Heart right ventricle (tissue), 16 donors: ENCODE data around the gene NEDD8. TPM values are rescaled to one million over a fixed set of nuclear protein-coding genes. Genes with fewer than 3 reads are reported as not detected.

Source experiments
- ATAC-seq, 8 donors: fragments of 200-7000 bp; cut with Tn5 transposase; one replicate each; pipeline ENCODE4 v1.9.1; 2020; ENCODE audit warnings: mild to moderate bottlenecking in 8 of 8, moderate library complexity in 8 of 8, moderate number of reproducible peaks in 1 of 8
- DNase-seq, 2 donors: peaks; one replicate each; pipeline ENCODE4 v3.0.0-alpha.2; 2020
- H3K27ac ChIP-seq, 10 donors: fragments of 200-600 bp; sonication (generic) in 2 of 10; one replicate each; pipeline versions ENCODE4 v1.5.0 to v1.8.0; 2020 to 2022; ENCODE audit warnings: mild to moderate bottlenecking in 3 of 10
- H3K27me3 ChIP-seq, 7 donors: fragments of 200-600 bp; one replicate each; pipeline ENCODE4 v1.8.0; 2021 to 2022; ENCODE audit warnings: mild to moderate bottlenecking in 2 of 7
- H3K36me3 ChIP-seq, 9 donors: fragments of 200-600 bp; sonication (generic) in 1 of 9; one replicate each; pipeline versions ENCODE4 v1.5.0 to v1.8.0; 2020 to 2022; ENCODE audit warnings: mild to moderate bottlenecking in 2 of 9
- H3K4me1 ChIP-seq, 9 donors: fragments of 200-600 bp; sonication (generic) in 1 of 9; one replicate each; pipeline versions ENCODE4 v1.5.0 to v1.8.0; 2020 to 2022; ENCODE audit warnings: mild to moderate bottlenecking in 4 of 9
- H3K4me3 ChIP-seq, 10 donors: fragments of 200-600 bp; sonication (generic) in 2 of 10; one replicate each; pipeline versions ENCODE4 v1.5.0 to v1.8.0; 2020 to 2022; ENCODE audit warnings: mild to moderate bottlenecking in 7 of 10, moderate library complexity in 2 of 10
- H3K9me3 ChIP-seq, 11 donors: fragments of 200-600 bp in 10 of 11; sonication (generic) in 2 of 11; one replicate each; pipeline versions ENCODE4 v1.5.0 to v1.8.0; 2013 to 2022; ENCODE audit warnings: mild to moderate bottlenecking in 2 of 11, control low read depth in 1 of 11, moderate library complexity in 1 of 11
- WGBS, 2 donors: extraction: QIAGEN DNeasy Blood & Tissue Kit; methylation state at CpG; one replicate each; pipeline ENCODE4 v1.1.7; 2013; ENCODE audit warnings: inconsistent platforms in 1 of 2; 5-methylcytosine and 5-hydroxymethylcytosine counted together
- intact Hi-C, 10 donors: fragments of 100-400 bp; cut with DNase I; formaldehyde crosslinking; loops; one replicate each; pipeline versions ENCODE4 v1.11.1 to v1.14.2; 2022
- polyA plus RNA-seq, 2 donors: library from polyadenylated mRNA; stranded (reverse); fragments of 200-250 nt; gene quantifications; one replicate each; pipeline ENCODE4 v1.2.3, GENCODE V29; 2013
- total RNA-seq, 10 donors: library from RNA; stranded (reverse); fragmentation: NEBNext Ultra II Directional in 3 of 10; extraction: Animal tissue kit (Norgen Biotek cat#: 25700) in 3 of 10; gene quantifications; one replicate each; pipeline versions ENCODE4 v1.2.1 to v1.2.4, GENCODE V29; 2021 to 2023
- TF ChIP-seq, protein P1 (sequence below), 9 donors: fragments of 200-600 bp; sonication (generic) in 2 of 9; IDR thresholded peaks; one replicate each; pipeline versions ENCODE4 v1.5.0 to v1.8.0; 2021 to 2022; ENCODE audit warnings: antibody characterized with exemption in 9 of 9, mild to moderate bottlenecking in 5 of 9, moderate library complexity in 1 of 9
- donor health status: Arrhythmogenic right ventricular cardiomyopathy.
- donor health status: ischemic (EF 13 %, LVEDD 7.1; RV severe dilation, severe dysfunction).
- donor health status: healthy with polysubstance abuse.
- donor health status: DM: no; HTN: yes; CAD: no.
- donor health status: DM: no; HTN: no; CAD: no.
- donor health status: ischemic (EF 25% LVEDD 6.9; RV normal size, moderate dysfunction).
- donor health status: ischemic (EF 25% LVEDD 5.7; RV mildly dilated, moderate dysfunction).
- donor health status: healthy.
- donor health status: DM: yes; HTN: yes; CAD: no.
- donor health status: Ischemic cardiomyopathy.
- donor health status: ischemic (EF 35%, LVEDD 5.7; RV mildly dilated, moderate dysfunction).
- donor health status: nonischemic (EF 11% LVEDD 7.7; RV severe dilation, severe dysfunction).
- donor health status: DM: yes; HTN: yes; CAD: no.
- donor health status: PGD.
- donor health status: ischemic (EF 29% LVEDD 5.4; RV normal size, mild dysfunction).
- donor health status: nonischemic (EF 23%, LVEDD 6.1; RV moderate dilation, normal function).

NEDD8 gene
- total and polyA plus RNA-seq, 12 donors, result 154 to 325 (median 199) TPM

DNA sequence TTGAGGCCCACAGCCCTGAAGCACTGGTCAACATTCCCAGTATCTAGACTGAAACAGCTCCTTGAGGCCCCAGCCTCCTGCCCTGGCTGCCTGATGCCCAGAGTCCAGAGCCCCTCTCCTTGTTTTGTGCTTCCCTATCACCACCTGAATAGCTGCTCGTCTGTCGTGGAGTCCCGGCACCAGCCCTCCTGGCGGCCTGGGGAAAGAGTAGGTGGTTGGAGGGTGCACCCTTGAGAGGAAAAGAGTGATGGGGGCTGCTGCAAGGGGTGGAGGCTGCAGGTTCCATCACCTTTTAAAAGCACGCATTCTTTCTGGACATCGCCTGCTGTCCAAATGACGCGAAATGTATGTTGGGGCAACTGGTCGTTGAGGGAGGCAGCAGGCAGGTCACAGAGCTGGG, 36.1 kb upstream of the NEDD8 start:
- Histone ChIP-seq H3K4me1 (peaks cover 0 to 25% (median 10%) of the 10 kb centered on the region in 9 donors), H3K36me3 (peaks cover 0 to 49% (median 0%) of the 10 kb centered on the region in 9 donors), H3K9me3 (no peaks in the 10 kb centered on the region), H3K4me3 (no peak overlapping the region), H3K27me3 (no peaks in the 10 kb centered on the region), H3K27ac (no peak overlapping the region)
- DNase-seq (no peak), ATAC-seq (no peak)
- intact Hi-C loops, result no loop called here
- 89 to 92% methylated on average over 9 of the region's 9 CpGs for WGBS, 2 donors
- TF ChIP-seq, protein P1, sequence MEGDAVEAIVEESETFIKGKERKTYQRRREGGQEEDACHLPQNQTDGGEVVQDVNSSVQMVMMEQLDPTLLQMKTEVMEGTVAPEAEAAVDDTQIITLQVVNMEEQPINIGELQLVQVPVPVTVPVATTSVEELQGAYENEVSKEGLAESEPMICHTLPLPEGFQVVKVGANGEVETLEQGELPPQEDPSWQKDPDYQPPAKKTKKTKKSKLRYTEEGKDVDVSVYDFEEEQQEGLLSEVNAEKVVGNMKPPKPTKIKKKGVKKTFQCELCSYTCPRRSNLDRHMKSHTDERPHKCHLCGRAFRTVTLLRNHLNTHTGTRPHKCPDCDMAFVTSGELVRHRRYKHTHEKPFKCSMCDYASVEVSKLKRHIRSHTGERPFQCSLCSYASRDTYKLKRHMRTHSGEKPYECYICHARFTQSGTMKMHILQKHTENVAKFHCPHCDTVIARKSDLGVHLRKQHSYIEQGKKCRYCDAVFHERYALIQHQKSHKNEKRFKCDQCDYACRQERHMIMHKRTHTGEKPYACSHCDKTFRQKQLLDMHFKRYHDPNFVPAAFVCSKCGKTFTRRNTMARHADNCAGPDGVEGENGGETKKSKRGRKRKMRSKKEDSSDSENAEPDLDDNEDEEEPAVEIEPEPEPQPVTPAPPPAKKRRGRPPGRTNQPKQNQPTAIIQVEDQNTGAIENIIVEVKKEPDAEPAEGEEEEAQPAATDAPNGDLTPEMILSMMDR (IDR thresholded peaks at IDR 0.05), result no peak

DNA sequence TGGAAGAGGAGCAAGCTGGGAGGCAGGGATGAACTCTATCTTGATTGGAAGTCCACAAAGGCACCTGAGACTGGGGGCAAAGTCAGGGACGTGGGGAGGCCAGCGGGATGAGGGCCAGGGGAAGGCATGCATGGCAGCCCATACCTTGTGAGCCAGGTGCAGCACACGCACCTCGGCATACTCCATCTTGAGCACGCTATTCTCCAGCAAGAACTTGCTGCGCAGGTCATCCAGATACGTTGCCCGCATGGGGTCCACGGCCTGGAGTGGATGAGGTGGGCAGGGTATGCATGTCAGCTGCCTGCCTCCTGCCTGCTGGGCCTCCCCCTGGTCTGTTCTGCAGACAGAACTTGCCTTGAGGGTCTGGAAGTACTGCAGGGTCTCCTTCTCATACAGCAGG, 35.3 kb upstream of the NEDD8 start:
- WGBS, 2 donors, result 93 to 96% methylated on average over 9 of the region's 9 CpGs
- H3K36me3 ChIP-seq, result peaks cover 0 to 49% (median 0%) of the 10 kb centered on the region in 9 donors

DNA sequence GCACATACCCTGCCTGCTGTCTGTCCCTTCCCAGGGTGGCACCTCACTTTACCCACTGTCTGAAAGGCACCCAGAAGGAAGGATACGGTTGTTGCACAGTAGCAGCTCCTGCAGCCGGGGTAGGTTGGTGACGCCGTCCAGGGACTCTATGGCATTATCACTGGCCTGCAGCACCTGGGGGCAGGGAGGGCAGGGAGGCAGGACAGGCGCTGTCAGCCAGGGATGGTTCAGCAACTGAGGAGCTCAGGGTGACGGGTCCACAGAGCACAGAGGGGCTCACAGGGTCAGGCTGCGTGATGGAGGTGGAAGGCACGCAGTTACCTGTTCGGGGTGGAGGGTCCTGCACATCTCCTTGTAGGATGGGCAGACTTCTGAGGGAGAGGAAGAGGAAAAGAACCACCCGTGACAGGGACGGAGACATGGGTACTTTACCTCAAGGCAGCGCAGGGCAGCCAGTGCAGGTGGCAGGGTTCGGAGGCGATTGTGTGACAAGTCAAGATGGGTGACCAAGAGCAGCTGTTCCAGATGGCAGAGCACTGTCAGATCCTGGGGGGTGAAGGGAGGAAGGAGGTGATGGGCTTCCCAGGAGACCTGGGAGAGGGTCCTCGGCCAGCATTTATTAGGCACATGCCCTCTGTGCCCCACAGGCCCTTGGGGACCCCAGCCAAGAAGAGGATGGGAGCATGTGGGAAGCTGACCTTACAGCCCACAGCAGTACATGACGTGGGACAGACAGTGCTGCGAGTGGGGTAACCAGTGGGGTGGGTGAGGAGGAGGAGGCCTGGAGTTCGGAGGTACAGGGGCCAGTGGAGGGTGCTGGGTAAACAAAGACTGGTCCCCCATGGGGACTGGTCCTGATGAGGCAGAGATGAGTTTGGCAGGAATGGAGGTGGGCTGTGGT, 34.4 kb upstream of the NEDD8 start:
- H3K4me3 ChIP-seq, result no peak overlapping the region
- no peaks in the 10 kb centered on the region for H3K27me3 ChIP-seq
- whole genome bisulfite sequencing, 2 donors, result 90 to 93% methylated on average over 18 of the region's 18 CpGs
- H3K4me1 ChIP-seq, result peaks cover 0 to 8% (median 5%) of the 10 kb centered on the region in 9 donors
- DNase-seq (no peak), ATAC-seq (no peak)
- no peak overlapping the region for H3K27ac ChIP-seq
- TF ChIP-seq, protein P1 (IDR thresholded peaks at IDR 0.05), result no peak
- no peaks in the 10 kb centered on the region for H3K9me3 ChIP-seq
- peaks cover 0 to 49% (median 0%) of the 10 kb centered on the region in 9 donors for H3K36me3 ChIP-seq
- intact Hi-C loops, result no loop called here

More for the DNA sequence above, 35.3 kb upstream of the NEDD8 start:
- DNase-seq (no peak), ATAC-seq (no peak)
- Histone ChIP-seq H3K27ac (no peak overlapping the region), H3K4me1 (peaks cover 0 to 18% (median 10%) of the 10 kb centered on the region in 9 donors), H3K9me3 (no peaks in the 10 kb centered on the region), H3K4me3 (no peak overlapping the region), H3K27me3 (no peaks in the 10 kb centered on the region)
- intact Hi-C loops, result no loop called here
- TF ChIP-seq, protein P1 (IDR thresholded peaks at IDR 0.05), result no peak

DNA sequence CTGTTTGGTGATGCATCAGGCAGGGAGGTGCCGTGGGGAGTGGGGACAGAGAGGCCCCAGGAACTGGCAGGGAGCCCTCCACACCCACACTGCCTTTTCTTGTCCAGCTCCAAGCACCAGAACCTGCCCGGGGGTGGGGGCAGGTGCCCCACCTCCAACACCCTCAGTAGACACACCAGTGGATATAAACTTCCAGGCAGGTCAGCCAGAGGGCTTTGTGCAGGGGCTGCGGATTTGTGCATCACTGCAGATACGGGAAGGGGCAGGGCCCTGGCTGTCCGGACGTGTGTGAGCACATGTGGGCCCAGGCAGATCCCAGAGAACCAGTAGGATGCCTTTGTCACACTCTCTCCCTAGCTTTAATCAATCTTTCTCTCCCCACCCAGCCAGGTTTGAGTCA, 32.1 kb upstream of the NEDD8 start:
- intact Hi-C loops, result no loop called here
- Histone ChIP-seq H3K27ac (no peak overlapping the region), H3K36me3 (peaks cover 0 to 43% (median 0%) of the 10 kb centered on the region in 9 donors), H3K27me3 (no peaks in the 10 kb centered on the region), H3K4me3 (no peak overlapping the region), H3K4me1 (no peaks in the 10 kb centered on the region), H3K9me3 (no peaks in the 10 kb centered on the region)
- TF ChIP-seq, protein P1 (IDR thresholded peaks at IDR 0.05), result no peak
- ATAC-seq (no peak), DNase-seq (no peak)
- 84 to 92% methylated on average over 6 of the region's 6 CpGs for WGBS, 2 donors
